Nephron progenitor cell (in vitro differentiated cells): ENCODE data around the gene MAP2K6.

Experiments used
- DNase-seq: peaks from one replicate; pipeline ENCODE4 v3.0.0; 2021
- H3K27ac Mint-ChIP-seq: 2 replicates; pipeline ENCODE4 v1.8.0; 2021; ENCODE audit warnings: mild to moderate bottlenecking, moderate library complexity, mixed read lengths
- H3K27me3 Mint-ChIP-seq: 2 replicates; pipeline ENCODE4 v1.8.0; 2021; ENCODE audit warnings: mild to moderate bottlenecking, low read depth, mixed read lengths; ENCODE audit not compliant: poor library complexity
- H3K36me3 Mint-ChIP-seq: 2 replicates; pipeline ENCODE4 v1.8.0; 2021; ENCODE audit warnings: low read depth, mixed read lengths
- H3K4me1 Mint-ChIP-seq: 2 replicates; pipeline ENCODE4 v1.8.0; 2021; ENCODE audit warnings: mixed read lengths
- H3K4me3 Mint-ChIP-seq: 2 replicates; pipeline ENCODE4 v1.8.0; 2021; ENCODE audit warnings: mild to moderate bottlenecking, moderate library complexity, mixed read lengths
- H3K9me3 Mint-ChIP-seq: 2 replicates; pipeline ENCODE4 v1.8.0; 2021; ENCODE audit warnings: mild to moderate bottlenecking, moderate library complexity, mixed read lengths
- TF ChIP-seq, protein P1 (sequence below): fragments of 200-600 bp; sonication (generic); IDR thresholded peaks from 2 replicates; pipeline ENCODE4 v1.5.0; 2021; ENCODE audit warnings: antibody characterized with exemption

MAP2K6 gene

DNA sequence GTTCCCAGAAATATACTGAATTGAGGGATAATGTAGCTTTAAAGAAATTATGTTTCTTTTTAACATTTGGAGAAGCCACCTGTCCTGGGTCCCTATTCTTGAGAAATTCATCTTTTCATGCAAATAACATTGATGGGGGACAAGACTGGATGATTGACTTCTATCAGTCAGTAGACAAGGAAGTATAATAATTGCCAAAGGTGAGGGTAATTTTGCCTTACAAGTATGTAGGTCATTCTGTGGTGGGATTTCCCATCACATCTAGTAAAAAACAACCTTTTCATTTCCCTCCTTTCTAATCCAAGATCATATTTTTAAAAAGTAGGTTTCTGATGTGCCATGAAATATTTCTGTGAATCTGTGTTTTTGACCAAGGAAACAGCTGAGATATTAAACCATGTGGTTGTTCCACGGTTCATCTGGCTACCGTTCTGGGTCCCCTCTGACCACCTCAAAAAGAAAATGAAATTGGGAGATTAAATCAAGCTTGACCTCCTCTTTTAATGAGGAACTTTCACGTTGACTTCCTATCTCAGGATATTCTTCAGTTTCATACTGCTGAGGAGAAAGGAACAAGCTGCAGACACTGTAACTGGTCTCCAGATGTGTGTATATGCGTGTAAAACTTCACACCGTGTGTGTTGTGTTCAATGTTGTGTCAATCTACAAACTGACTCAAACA is 138.6 kb downstream of the MAP2K6 start:
- Mint-ChIP-seq H3K27ac (no peak overlapping the region), H3K4me3 (no peak overlapping the region), H3K4me1 (no peaks in the 10 kb centered on the region), H3K9me3 (peaks cover 20% of the 10 kb centered on the region), H3K36me3 (peaks cover 26% of the 10 kb centered on the region), H3K27me3 (no peaks in the 10 kb centered on the region)
- TF ChIP-seq, protein P1, sequence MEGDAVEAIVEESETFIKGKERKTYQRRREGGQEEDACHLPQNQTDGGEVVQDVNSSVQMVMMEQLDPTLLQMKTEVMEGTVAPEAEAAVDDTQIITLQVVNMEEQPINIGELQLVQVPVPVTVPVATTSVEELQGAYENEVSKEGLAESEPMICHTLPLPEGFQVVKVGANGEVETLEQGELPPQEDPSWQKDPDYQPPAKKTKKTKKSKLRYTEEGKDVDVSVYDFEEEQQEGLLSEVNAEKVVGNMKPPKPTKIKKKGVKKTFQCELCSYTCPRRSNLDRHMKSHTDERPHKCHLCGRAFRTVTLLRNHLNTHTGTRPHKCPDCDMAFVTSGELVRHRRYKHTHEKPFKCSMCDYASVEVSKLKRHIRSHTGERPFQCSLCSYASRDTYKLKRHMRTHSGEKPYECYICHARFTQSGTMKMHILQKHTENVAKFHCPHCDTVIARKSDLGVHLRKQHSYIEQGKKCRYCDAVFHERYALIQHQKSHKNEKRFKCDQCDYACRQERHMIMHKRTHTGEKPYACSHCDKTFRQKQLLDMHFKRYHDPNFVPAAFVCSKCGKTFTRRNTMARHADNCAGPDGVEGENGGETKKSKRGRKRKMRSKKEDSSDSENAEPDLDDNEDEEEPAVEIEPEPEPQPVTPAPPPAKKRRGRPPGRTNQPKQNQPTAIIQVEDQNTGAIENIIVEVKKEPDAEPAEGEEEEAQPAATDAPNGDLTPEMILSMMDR: no peak
- no peak for DNase-seq

DNA sequence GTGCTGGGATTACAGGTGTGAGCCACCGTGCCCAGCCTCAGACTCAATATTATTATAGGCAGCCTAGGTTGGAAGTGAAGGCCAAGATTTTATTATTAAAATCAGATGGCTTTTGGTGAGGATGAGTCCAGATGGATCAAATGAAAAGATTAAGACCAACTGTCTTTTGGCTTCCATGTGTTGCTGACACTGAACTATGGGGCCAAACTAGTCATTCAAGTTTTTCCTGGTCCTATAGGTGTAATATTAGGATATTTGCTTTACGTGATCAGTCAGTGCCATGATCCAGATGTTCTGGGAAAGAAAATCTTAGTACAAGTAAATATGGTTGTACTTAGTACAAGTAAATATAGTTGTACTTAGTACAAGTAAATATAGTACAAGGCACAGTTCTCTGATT is 140.6 kb downstream of the MAP2K6 start:
- no peak overlapping the region for H3K4me3 Mint-ChIP-seq
- peaks cover 2% of the 10 kb centered on the region for H3K27me3 Mint-ChIP-seq
- H3K9me3 Mint-ChIP-seq: peaks cover 20% of the 10 kb centered on the region

GRCh38 chr17:69557339-69557738 is 142.8 kb downstream of the MAP2K6 start:
- Mint-ChIP-seq H3K9me3 (peaks cover 19% of the 10 kb centered on the region), H3K36me3 (peaks cover 19% of the 10 kb centered on the region), H3K27me3 (peaks cover 2% of the 10 kb centered on the region), H3K4me3 (no peak overlapping the region), H3K27ac (no peak overlapping the region), H3K4me1 (no peaks in the 10 kb centered on the region)
- DNase-seq: no peak
- TF ChIP-seq, protein P1: no peak

More for the DNA sequence above, 140.6 kb downstream of the MAP2K6 start:
- DNase-seq: no peak
- TF ChIP-seq, protein P1: no peak
- no peaks in the 10 kb centered on the region for H3K4me1 Mint-ChIP-seq
- H3K36me3 Mint-ChIP-seq: peaks cover 26% of the 10 kb centered on the region
- H3K27ac Mint-ChIP-seq: no peak overlapping the region

GRCh38 chr17:69558796-69559195 is 144.3 kb downstream of the MAP2K6 start:
- Mint-ChIP-seq H3K27ac (no peak overlapping the region), H3K4me1 (no peaks in the 10 kb centered on the region), H3K36me3 (peaks cover 5% of the 10 kb centered on the region), H3K9me3 (peaks cover 4% of the 10 kb centered on the region), H3K27me3 (peaks cover 2% of the 10 kb centered on the region), H3K4me3 (no peak overlapping the region)
- TF ChIP-seq, protein P1: no peak
- no peak for DNase-seq

DNA sequence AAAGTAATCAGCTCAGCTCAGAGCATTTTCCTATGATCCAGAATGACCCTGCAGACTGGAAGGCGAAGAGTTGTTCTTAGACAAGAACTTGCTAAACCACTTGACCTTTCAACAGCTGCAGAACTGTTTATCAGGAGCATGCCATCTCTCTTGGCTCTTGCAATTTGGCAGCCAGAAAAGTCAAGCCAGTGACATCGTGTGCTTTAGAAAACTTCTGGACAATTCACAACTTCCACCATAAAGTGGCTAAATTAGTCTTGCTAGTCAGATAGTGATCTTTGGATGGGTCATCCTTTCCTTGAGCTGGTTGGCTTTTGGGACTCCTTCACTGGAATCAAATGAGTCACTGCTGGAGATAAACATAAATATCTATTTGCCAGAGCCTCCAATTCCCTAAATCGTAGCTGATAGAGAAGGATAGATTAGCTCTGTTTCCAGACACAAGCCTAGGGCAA is 146.5 kb downstream of the MAP2K6 start:
- TF ChIP-seq, protein P1: no peak
- Mint-ChIP-seq H3K27me3 (peaks cover 4% of the 10 kb centered on the region), H3K4me3 (no peak overlapping the region), H3K36me3 (no peaks in the 10 kb centered on the region), H3K4me1 (no peaks in the 10 kb centered on the region), H3K27ac (no peak overlapping the region), H3K9me3 (no peaks in the 10 kb centered on the region)
- no peak for DNase-seq

- H3K27me3 Mint-ChIP-seq: peaks cover 5% of the 10 kb centered on the region
- no peaks in the 10 kb centered on the region for H3K4me1 Mint-ChIP-seq
- no peaks in the 10 kb centered on the region for H3K9me3 Mint-ChIP-seq
- H3K27ac Mint-ChIP-seq: no peak overlapping the region
- TF ChIP-seq, protein P1: no peak
- H3K4me3 Mint-ChIP-seq: no peak overlapping the region
- no peak for DNase-seq
- H3K36me3 Mint-ChIP-seq: no peaks in the 10 kb centered on the region
These were observed 147.0 kb downstream of the MAP2K6 start for GRCh38 chr17:69561462-69561861.
